ENCODE results near the gene RAB10.

DNA sequence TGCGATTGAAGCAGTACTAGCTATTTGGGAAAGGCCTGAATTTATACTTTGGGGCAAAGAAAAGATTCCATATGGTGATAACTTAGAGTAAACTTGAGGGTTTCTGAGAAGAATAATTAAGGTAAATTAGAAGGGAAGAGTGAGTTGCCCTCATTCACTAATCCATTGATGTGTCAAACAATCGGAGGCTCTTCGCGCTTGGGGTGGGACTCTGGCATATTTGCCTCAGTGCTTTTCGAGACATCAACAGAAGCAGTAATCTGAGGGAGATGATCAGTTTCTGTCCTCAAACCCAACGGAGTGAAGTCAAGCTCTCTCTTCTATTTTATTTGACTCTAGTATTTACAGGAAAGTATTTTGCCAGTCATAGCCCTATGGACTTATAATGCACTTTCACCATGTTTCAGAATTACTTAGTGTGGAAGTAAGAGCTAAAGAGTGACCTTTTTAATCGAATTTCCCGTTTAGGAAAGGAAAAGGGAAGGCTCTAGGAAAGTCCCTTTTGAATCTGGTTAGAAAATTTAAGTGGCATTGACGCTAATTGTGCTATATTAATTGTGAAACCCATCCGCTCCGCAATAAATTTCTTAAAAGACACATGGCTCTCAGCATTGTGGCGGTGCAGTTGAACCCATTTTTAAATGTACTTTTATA lies 1.3 kb downstream of the RAB10 start:
- TF ChIP-seq, protein P1, sequence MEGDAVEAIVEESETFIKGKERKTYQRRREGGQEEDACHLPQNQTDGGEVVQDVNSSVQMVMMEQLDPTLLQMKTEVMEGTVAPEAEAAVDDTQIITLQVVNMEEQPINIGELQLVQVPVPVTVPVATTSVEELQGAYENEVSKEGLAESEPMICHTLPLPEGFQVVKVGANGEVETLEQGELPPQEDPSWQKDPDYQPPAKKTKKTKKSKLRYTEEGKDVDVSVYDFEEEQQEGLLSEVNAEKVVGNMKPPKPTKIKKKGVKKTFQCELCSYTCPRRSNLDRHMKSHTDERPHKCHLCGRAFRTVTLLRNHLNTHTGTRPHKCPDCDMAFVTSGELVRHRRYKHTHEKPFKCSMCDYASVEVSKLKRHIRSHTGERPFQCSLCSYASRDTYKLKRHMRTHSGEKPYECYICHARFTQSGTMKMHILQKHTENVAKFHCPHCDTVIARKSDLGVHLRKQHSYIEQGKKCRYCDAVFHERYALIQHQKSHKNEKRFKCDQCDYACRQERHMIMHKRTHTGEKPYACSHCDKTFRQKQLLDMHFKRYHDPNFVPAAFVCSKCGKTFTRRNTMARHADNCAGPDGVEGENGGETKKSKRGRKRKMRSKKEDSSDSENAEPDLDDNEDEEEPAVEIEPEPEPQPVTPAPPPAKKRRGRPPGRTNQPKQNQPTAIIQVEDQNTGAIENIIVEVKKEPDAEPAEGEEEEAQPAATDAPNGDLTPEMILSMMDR (conservative IDR thresholded peaks at IDR 0.05; ENCODE audit: low read depth, low read length), result no peak
- TF ChIP-seq MAFK (IDR thresholded peaks at IDR 0.05; ENCODE audit: low read depth, low read length) (no peak), USF2 (IDR thresholded peaks at IDR 0.05; ENCODE audit: low read depth, low read length) (no peak), POLR2A (IDR thresholded peaks at IDR 0.05; ENCODE audit: low read depth, low read length) (no peak), CEBPB (IDR thresholded peaks at IDR 0.05; ENCODE audit: low read depth, low read length) (no peak), MXI1 (IDR thresholded peaks at IDR 0.05; ENCODE audit: borderline replicate concordance, low read depth, low read length) (no peak), SMC3 (IDR thresholded peaks at IDR 0.05; ENCODE audit: low read depth, low read length) (no peak), RAD21 (IDR thresholded peaks at IDR 0.05; ENCODE audit: low read length) (no peak)
